HG02623 (cell line): ENCODE data around the gene HPCAL1.

Experiments
- ATAC-seq: cut with Tn5 transposase; IDR thresholded peaks from one replicate; pipeline ENCODE4 v1.9.1; 2021; ENCODE audit warnings: moderate library complexity; ENCODE audit not compliant: unreplicated experiment

The HPCAL1 gene

DNA sequence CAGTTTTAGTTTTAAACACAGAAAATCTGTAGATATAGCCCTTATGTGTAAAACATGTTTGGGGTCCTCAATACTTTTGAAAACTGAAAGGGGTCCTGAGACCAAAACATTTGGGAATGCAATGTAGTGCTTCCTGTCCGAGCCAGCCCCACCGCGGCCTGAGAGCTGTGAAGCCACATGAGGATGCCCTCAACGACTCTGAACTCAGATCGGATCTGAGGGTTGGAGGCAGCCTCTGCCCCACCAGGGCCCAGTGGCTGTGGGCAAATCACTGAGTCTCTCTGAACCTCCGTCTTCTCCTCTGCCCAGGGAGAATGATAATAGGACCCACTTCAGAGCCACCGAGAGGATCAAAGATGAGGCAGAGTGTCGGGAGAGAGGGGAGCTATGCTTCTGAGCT lies 33.4 kb upstream of the HPCAL1 start:
- no peak for ATAC-seq

DNA sequence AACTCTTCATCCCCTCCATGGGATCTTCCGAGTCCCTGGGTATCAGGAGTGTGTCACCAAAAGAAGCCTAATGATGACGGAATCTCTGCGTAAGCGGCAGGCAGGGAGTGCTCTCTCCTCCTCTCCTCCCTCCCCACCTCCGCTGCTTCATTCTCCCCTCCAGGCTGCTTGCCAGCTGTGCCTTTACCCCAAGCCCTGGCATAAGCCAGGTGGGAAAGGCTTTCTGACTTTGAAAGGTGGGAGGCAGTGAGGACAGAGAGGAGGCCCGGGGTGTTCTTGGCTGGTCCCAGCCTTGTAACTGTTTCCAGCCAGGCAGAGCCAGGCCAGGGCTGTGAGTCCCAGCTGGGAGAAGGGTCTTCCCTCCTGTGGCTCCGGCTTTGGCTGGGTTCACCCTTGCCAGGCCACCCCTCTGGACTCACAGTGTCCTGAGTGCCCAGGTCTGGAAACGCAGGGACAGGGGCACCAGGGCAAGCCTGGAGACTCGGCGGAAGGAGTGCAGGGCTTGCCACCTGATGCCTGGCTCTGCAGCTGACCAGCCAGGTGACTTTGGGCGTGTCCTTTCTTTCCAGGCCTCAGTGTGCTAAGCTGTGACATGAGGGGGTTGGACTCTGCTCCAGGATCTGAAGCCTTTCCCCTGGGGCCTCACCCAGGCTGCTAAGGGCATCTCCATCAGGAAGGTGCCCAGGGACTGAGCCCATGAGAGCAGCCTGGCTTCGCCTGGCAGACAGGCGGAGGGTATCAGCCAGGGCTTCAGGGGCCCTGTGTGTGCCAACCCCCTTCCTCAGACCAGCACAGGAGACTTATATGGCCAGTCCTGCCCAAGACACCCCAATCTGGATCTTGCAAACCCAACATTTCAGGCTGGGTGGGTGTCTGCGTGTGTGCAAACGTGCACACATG lies 32.7 kb upstream of the HPCAL1 start:
- no peak for ATAC-seq

DNA sequence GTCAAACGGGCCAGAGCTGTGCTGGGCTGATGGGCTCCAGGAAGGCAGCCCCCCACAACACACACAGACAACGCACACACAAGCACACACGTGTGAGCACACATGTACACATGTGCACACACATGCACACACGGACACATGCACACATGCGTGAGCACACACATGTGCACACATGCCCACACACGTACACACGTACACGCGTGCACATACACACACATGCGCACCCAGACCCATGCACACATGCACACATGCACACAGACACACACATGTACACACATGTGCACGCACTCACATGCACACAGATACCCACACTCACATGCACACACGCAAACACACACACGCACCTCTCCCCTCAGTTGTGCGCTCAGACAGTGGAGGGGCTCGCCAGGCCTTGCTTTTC lies 31.2 kb upstream of the HPCAL1 start:
- ATAC-seq: no peak

DNA sequence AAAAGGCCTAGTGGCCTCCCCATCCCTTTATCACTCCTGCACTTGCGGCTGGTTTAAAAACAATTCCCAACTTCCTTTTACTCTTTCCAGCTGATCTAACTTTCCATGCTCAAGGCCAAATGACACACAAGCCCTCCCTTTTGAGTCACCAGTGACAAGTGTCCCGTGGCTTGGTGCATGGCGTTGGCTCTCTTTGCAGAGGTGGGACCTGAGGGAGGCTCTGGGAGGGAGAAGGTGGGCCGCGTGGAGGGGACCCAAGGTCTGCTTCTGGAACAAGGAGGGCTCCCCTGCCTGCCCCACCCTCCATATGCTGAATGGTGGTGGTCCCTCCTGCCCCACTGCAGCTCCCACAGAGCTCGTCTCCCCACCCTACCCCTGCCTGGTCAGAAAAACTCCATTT lies 30.8 kb upstream of the HPCAL1 start:
- ATAC-seq: no peak

DNA sequence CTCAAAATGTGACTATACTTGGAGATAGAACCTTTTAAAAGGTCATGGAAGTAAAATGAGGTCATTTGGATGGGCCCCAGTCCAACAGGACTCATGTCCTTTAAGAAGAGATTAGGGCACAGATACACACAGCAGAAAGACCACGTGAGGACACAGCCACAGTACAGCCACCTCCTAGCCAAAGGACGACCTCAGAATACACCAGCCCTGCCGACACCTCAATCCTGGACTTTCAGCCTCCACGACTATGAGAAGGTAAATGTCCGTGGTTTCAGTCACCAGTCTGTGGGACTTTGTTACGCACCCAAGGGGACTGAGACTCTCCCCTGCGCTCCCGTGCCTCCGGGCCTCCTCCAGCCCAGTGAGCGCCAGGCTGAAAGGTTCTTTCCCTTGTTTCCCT lies 30.2 kb upstream of the HPCAL1 start:
- ATAC-seq: no peak

DNA sequence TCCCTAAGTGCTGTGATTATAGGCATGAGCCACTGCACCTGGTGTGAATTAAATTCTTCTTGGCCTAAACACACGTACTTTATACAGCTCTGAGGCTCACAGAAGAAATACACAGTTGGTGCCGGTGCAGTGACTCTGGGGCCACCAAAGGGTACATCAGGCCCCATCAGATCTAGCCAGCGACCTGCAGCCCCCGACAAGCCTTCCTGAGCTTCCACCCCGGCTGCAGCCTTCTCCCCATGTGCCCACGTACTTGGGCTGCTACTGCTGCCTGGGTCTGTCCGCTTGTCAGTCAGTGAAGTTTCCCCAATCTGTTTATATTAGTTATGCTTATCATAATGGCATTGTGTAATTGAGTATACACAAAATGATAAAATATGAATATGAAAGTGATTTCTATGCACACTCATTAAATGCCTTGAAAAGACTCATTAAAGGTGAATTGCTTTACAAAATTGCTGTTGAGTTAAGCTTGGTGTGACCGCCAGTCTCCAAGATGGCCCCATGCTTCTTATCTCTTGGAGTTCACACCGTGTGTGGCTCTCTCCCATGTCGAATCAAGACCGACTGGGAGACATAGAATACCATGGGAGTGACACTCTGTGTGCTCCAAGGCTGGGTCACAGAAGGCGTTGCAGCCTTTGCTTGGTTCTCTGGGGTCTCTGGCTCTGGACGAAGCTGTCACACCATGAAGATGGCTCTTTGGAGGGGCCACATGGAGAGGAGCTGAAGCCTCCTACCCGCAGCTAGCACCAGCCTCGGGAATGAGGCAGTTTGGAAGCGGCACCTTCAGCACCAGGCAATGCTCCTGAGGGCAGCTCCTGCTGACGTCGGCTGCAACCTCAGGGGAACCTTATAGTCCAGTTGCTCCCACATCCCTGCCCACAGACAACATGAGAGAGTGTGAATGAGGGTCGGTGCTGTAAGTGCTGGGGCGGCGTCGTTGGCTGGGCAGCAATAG lies 29.2 kb upstream of the HPCAL1 start:
- ATAC-seq: no peak

DNA sequence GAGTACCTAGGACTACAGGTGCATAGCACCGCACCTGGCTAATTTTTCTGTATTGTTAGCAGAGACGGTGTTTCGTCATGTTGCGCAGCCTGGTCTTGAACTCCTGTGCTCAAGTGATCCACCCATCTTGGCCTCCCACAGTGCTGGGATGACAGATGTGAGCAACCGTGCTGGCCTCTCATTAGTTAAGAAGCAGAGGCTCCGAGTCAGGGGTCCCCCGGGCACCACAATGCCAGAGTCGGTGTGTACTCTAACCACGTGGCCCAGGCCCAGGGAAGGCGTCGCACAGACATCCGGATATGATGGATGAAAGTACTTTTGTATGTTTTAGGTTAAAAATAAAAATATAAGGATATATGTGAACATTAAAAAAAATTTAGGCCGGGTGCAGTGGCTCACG lies 28.3 kb upstream of the HPCAL1 start:
- no peak for ATAC-seq

DNA sequence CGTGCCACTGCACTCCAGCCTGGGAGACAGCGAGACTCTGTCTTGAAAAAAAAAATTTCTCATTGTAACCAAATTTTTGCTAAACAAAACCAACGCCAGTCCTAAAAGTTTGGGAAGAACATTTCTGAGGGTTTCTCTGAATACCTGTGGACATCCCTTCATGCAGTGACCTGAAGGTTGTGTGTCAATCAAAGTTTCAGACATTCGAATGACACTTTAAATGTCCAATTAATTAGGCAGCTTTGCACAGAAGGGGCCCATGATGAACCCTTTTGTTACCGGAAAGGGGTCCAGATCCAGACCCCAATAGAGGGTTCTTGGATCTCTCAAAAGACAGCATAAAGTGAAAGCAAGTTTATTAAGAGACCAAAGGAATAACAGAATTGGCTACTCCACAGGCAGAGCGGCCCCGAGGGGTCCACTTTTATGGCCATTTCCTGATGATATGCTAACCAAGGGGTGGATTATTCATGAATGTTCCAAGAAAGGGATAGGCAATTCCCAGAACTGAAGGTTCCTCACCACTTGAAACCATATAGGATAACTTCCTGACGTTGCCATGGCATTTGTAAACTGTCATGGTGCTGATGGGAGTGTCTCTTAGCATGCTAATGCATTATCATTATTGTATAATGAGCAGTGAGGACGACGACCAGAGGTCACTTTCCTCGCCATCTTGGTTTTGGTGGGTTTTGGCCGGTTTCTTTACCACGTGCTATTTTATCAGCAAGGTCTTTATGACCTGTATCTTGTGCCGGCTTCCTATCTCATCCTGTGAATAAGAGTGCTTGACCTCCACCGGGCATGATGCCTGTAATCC lies 27.5 kb upstream of the HPCAL1 start:
- no peak for ATAC-seq

DNA sequence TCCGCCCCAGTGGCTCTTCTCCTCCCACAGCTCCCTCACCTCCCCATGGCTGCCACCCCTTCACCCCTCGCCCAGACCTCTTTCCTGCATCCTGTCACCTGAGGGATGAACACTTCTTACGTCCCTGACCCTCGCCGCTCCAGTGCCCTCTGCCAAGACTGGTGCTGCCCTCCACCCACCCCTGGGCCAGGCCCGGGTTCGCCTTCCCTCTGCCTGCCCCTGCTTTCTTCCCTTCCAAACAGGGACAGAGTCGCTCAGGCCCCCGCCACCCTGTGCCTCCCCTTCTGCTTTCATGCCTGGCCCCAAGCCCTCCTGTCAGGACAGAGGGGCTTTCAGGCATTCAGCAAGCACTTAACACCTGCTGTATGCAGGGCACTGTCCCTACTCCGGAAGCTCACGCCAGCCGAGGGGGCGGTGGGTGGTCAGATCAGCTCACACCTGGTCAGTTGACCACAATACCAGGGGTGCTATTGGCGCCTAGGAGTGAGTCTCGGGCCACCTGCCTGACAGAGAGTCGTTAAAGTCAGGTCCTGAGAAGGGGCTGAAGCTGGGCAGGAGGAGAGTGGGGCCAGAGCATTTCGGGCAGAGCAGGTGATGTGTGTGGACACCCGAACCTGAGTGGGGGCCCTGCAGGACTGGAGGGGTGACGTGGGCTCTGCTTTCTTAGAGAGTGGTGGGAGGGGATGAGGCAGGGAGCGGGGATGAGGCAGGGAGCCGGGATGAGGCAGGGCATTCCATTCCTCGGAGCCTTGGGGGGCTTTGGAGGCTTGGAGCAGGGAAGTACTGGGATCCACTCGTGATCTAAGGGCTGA lies 26.0 kb upstream of the HPCAL1 start:
- no peak for ATAC-seq

DNA sequence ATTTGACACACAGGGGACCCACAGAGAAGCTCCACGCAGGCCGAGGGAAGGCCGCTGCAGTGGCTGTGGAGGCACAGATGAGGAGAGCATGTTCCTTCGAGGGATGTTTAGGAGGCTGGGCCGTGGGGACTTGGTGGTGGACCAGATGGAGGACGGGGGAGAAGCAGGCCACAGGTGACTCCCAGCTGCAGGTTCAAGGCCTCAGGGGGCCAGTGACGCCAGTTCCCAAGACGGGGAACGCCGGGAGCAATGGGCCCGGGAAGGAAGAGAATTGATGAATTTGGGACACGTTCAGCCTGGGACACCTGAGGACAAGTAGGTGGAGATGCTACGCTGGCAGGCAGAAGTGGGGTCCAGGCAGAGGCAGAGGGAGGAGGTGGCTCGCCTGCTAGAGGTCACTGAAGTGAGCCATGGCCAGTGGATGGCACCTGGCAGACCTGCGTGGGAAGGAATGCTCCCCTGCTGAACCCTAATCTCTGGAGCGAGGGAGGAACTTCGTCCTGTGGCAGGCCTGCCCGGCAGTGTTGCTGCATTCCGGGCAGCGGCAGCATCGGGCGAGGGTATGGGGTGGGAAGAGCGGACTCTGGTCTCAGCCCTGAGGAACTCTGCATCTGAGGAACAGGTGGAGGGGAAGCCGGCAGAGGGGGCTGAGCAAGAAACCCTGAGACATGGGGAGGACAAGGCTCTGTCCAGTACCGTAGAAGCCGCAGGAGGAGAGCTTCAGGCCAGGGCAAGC lies 25.2 kb upstream of the HPCAL1 start:
- no peak for ATAC-seq

DNA sequence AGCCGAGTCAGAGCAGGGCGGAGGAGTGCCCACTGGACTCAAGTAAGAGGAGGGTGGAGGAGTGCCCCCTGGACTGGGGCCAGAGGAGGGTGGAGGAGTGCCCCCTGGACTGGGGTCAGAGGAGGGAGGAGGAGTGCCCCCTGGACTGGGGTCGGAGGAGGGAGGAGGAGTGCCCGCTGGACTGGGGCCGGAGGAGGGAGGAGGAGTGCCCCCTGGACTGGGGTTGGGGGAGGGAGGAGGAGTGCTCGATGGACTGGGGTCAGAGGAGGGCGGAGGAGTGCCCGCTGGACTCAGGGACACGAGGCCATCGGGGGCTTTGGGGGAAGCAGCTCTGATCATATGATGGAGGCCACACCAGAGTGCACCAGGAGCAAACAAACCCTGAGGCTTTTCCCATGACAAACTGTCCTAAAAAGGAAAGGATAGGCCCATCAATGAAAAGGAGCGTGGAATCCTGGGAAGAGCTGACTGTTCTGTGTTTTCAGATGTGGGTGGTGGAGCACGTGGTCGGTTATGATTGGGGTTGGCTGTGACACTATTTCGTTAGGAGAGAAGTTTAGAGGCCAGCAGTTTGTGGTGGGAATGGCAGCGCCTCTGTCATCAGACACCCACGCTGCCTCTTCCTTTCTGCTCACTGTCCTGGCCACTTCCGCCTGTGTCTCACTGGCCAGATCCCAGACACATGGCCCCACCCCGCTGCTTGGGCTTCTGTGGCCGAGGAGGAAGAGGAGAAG lies 24.5 kb upstream of the HPCAL1 start:
- ATAC-seq: no peak

DNA sequence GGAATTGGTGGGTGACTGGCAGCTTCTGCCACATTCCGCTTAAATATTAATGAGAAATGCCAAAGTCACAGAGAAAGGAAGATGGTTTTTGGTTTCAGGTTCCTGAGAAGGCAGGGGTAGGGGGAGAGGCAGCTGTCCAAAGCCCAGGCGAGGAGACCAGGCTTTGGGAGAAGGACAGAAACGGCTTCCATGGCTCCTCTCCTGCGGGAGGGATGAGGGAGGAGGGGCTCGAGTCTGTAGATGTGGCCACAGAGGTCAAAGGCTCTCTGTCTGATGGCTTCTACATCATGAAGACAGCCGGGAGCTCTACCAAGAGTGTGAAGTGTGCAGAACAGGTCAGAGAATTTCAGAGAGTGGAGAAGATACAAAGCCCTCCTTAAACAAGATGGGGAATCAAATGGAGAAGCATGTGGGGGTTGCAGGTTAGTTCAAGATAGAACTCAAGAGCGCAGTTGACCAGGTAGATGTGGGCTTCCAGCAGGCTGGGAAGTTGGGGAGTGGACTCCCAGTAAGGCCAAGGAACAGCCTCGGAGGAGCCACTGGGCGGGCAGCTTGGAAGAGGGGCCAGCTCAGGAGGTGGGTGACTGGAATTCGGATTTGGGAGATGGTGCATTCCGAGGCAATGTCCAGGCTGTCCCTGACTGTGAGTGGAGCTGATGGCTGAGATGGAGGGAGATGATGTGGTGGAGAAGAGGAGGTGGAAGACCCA lies 23.8 kb upstream of the HPCAL1 start:
- ATAC-seq: no peak

DNA sequence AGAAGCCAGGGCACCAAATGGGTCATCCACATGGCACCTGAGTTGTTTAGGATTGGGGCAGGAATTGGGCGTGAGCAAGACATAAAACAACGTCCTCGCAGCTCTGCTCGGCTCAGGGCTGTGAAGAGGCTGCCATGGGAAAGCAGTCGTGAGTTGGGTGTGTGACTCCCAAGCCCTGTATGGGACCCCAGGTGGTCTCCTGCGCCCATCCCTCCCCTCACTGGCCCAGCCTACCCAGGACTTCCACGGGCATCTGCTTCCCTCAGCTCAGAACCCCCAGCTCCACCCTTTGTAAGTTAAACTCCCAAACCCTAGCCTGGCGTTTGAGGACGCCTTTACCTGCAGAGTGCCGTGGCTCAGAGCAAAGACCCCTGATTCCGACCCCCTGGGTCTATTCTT lies 23.2 kb upstream of the HPCAL1 start:
- ATAC-seq: no peak

DNA sequence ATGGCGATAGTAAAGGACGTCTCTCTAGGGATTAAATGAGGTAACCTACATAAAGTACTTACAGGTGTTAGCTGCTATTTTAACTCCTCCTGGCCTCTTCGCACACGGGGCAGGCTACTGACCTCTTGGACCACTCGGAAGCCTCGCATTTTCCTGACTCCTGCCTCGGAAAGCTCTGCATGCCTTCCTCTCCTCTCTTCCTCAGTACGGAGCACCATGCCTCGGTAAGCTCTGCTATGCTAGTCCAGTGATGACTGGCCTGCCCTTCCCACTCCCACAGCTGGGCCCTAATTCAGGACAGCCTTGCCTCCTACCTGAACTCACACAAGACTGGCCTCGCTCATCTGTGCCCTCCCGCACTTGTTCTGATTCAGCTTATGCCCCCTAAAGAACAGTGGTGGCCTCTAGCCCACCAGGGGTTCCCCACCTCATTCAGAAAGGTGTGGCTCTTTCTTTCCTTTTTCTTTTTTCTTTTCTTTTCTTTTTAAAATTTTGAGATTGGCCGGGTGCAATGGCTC lies 22.7 kb upstream of the HPCAL1 start:
- no peak for ATAC-seq

DNA sequence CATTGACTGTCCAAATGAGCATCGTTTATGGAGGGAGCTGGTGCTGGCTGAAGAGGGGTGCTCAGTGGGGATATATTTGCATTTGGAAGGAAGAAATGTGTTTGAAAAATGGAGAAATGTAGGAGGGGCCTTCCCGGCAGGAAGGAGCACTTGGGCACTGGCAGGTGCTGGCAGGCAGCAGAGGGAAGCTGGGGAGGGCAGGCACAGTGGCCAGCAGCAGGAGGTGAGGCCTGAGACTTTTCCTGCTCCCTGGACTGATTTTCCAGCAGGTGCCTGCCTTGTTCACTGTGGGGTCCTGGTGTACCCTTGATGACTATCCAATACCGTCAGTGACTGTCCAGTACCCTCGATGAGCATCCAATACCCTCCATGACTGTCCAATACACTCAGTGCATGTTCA lies 20.8 kb upstream of the HPCAL1 start:
- ATAC-seq: no peak

DNA sequence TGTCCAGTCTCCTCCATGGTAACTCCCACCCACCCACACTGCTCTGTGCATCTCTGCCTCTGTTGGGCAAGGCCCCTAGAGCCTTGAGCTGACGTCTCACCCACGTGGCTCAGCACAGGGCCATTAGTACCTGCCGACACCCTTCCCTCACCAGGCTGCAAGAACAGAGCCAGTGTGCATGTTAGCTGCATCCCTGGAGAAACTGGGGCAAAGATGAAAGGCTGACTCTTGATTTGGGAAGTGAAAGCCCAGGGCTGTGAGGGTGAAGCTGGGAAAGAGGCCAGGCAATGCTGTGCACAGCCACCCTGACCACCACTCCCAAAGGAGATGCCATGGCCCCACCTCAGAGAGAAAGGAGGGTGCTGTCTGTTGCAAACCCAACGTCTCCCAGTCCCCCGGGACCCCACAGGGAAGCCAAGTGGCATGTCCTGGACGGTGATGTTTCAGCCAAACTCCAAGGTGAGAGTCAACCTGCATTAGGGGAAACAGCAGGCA lies 20.0 kb upstream of the HPCAL1 start:
- ATAC-seq: no peak

DNA sequence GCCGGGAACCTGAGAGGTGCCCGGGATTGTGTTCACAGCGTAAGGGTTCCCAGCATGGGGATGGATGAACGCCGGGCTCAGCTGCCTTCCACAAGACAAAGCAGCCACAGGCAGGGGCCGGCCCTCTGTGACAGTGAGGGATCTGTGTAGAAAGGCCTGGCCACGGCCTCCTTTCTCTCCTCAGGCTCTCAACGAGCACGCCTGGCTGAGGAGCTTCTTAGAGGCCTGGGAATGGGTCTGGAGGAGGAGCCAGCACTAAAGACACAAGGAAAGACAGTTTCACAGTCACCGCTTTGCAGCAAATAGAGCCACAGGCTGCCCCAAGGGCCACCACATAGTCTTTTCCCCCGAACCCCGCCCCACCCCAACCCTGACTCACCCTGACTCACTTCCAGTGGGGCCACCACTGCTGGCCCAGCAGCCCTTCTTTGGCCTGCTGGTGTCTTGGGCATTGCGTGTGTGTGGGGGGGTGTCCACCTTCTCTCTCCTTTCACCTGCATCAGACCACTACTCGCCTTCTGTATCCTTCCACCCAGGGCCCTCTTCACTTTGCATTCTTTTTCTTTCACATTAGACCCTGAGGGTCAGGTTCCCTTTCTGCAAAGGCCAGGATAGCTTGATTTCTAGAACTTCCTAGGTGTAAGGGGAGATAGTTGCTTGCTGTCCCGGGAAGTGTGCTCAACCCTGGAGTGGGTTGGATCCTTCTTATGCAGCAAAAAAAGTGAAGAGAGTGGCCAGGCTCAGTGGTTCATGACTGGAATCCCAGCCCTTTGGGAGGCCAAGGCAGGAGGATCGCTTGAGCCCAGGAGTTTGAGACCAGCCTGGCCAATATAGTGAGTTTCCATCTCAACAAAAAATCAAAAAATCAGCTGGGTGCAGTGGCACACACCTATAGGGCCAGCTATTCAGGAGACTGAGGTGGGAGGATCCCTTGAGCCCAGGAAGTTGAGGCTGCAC lies 19.3 kb upstream of the HPCAL1 start:
- ATAC-seq: no peak
